ENCODE results near the gene RAB5IF. TPM values are rescaled to one million over a fixed set of nuclear protein-coding genes. Genes with fewer than 3 reads are reported as not detected.

RAB5IF gene
- total and polyA plus RNA-seq, 2 of the 13 experiments (the other 11 are each of a cell fraction or from before 2014, with no cell fraction given): 261 to 305 TPM

- TF ChIP-seq ZBTB42 (CRISPR knock-in tag; IDR thresholded peaks at IDR 0.05): 0 out of 2 replicates have a peak, but pooled peaks have one; percentile 24
- 0 out of 2 replicates have a peak, but pooled peaks have one; percentile 43 for TF ChIP-seq NR2F2 (IDR thresholded peaks at IDR 0.05; ENCODE audit: borderline replicate concordance, low read depth)
- peak; percentile 82 for TF ChIP-seq ZNF547 (CRISPR knock-in tag; IDR thresholded peaks at IDR 0.05)
- peak; percentile 49; the same call in 1 of the 2 replicates for TF ChIP-seq GATAD1 (CRISPR knock-in tag; IDR thresholded peaks at IDR 0.05)
- no peak for TF ChIP-seq CERS6 (CRISPR knock-in tag; IDR thresholded peaks at IDR 0.05)
- peak; percentile 56; the same call in 1 of the 2 replicates for TF ChIP-seq FOXA3 (CRISPR knock-in tag; IDR thresholded peaks at IDR 0.05)
- TF ChIP-seq NR2F6 (IDR thresholded peaks at IDR 0.05): peak; percentile 90
- TF ChIP-seq NR2F6 (CRISPR knock-in tag; IDR thresholded peaks at IDR 0.05): peak; percentile 97
- peak; percentile 14; the same call in 1 of the 2 replicates for TF ChIP-seq ZNF232 (CRISPR knock-in tag; IDR thresholded peaks at IDR 0.05; ENCODE audit: borderline replicate concordance)
- no peak for TF ChIP-seq ZSCAN30 (CRISPR knock-in tag; IDR thresholded peaks at IDR 0.05)
- TF ChIP-seq KLF6 (CRISPR knock-in tag; IDR thresholded peaks at IDR 0.05): no peak
- TF ChIP-seq GZF1 (CRISPR knock-in tag; IDR thresholded peaks at IDR 0.05): no peak
- no peak for TF ChIP-seq MAF1 (CRISPR knock-in tag; IDR thresholded peaks at IDR 0.05; ENCODE audit: borderline replicate concordance)
- peak; percentile 86 for TF ChIP-seq ZNF280B (CRISPR knock-in tag; IDR thresholded peaks at IDR 0.05; ENCODE audit: borderline replicate concordance)
- peak; percentile 52; the same call in 1 of the 2 replicates for TF ChIP-seq PHF20 (CRISPR knock-in tag; IDR thresholded peaks at IDR 0.05)
- TF ChIP-seq THAP11 (CRISPR knock-in tag; IDR thresholded peaks at IDR 0.05): 0 out of 2 replicates have a peak, but pooled peaks have one; percentile 29
- TF ChIP-seq ZNF530 (CRISPR knock-in tag; IDR thresholded peaks at IDR 0.05; ENCODE audit: low read depth): no peak
- peak; percentile 12; the same call in 1 of the 2 replicates for TF ChIP-seq ZNF121 (CRISPR knock-in tag; IDR thresholded peaks at IDR 0.05)
- TF ChIP-seq ZNF839 (CRISPR knock-in tag; IDR thresholded peaks at IDR 0.05; ENCODE audit: borderline replicate concordance): 0 out of 2 replicates have a peak, but pooled peaks have one; percentile 46
- 0 out of 2 replicates have a peak, but pooled peaks have one; percentile 19 for TF ChIP-seq RFXAP (CRISPR knock-in tag; IDR thresholded peaks at IDR 0.05; ENCODE audit: borderline replicate concordance)
- TF ChIP-seq, protein P1, sequence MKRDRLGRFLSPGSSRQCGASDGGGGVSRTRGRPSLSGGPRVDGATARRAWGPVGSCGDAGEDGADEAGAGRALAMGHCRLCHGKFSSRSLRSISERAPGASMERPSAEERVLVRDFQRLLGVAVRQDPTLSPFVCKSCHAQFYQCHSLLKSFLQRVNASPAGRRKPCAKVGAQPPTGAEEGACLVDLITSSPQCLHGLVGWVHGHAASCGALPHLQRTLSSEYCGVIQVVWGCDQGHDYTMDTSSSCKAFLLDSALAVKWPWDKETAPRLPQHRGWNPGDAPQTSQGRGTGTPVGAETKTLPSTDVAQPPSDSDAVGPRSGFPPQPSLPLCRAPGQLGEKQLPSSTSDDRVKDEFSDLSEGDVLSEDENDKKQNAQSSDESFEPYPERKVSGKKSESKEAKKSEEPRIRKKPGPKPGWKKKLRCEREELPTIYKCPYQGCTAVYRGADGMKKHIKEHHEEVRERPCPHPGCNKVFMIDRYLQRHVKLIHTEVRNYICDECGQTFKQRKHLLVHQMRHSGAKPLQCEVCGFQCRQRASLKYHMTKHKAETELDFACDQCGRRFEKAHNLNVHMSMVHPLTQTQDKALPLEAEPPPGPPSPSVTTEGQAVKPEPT (CRISPR knock-in tag; IDR thresholded peaks at IDR 0.05; ENCODE audit: low read depth): no peak
- TF ChIP-seq ZSCAN9 (CRISPR knock-in tag; IDR thresholded peaks at IDR 0.05; ENCODE audit: borderline replicate concordance): 0 out of 2 replicates have a peak, but pooled peaks have one; percentile 36
- peak; percentile 49; the same call in 1 of the 2 replicates for TF ChIP-seq SMAD3 (CRISPR knock-in tag; IDR thresholded peaks at IDR 0.05)
- TF ChIP-seq HOXD1 (CRISPR knock-in tag; IDR thresholded peaks at IDR 0.05): no peak; the same call in 1 of the 2 replicates
- TF ChIP-seq NFKBIZ (CRISPR knock-in tag; IDR thresholded peaks at IDR 0.05): peak; percentile 75; the same call in 1 of the 2 replicates
Observed at GRCh38 chr20:36632487-36633284, 27.1 kb downstream of the RAB5IF start (continued).

Data from HepG2 (cell line).